LNCAP (cell line): ENCODE measurements around the gene ABCA7.

ENCODE experiments used
- CTCF ChIP-seq: fragments of 450-650 bp; IDR thresholded peaks from 2 replicates; pipeline ENCODE4 v1.5.1; 2017; ENCODE audit warnings: mild to moderate bottlenecking

Gene ABCA7

GRCh38 chr19:1069009-1069779 lies 29.3 kb downstream of the ABCA7 start:
- TF ChIP-seq CTCF: no peak

- TF ChIP-seq CTCF: no peak
These were observed 30.6 kb downstream of the ABCA7 start for GRCh38 chr19:1070576-1070930.

GRCh38 chr19:1070931-1071791 lies 31.3 kb downstream of the ABCA7 start:
- TF ChIP-seq CTCF: no peak

- TF ChIP-seq CTCF: no peak
These were observed 32.6 kb downstream of the ABCA7 start for GRCh38 chr19:1072371-1073015.

GRCh38 chr19:1073063-1073955 lies 33.4 kb downstream of the ABCA7 start:
- TF ChIP-seq CTCF: no peak

- no peak for TF ChIP-seq CTCF
These were observed 34.1 kb downstream of the ABCA7 start for GRCh38 chr19:1073956-1074517.
